ENCODE data around the gene NCOA3.
"Not testable (repeated sequence)": the region's sequence is repeated elsewhere in the genome, so short reads cannot be mapped to it uniquely, and the experiment has no call there.

Gene NCOA3

GRCh38 chr20:47501482-47502270 is at the start of gene NCOA3:
Gene NCOA3 (plus strand): TSS chr20:47501887. CDS start chr20:47622248, 120,361 bp downstream.
- DNase-seq (ENCODE audit: low read depth) = peak; percentile 99

DNA sequence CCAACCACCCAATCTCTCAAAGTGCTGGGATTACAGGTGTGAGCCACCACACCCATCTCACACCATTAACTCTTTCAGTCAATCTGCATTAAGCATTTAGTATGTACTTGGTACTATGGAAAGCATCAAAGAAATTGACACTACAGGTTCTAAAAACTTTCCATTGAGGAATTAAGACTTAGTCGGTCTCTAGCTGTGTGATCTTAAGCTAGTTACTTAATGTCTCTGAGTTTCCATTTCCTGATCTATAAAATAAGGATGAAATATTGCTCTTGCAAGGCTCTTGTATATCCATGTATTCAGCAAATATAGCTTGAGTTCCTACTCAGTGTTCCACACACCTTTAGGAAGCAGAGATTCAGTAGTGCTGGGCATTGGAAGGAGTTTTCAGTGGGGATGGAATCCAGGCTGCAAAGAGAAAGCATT is 48.9 kb upstream of the NCOA3 start:
- DNase-seq (ENCODE audit: low read depth) = no peak

DNA sequence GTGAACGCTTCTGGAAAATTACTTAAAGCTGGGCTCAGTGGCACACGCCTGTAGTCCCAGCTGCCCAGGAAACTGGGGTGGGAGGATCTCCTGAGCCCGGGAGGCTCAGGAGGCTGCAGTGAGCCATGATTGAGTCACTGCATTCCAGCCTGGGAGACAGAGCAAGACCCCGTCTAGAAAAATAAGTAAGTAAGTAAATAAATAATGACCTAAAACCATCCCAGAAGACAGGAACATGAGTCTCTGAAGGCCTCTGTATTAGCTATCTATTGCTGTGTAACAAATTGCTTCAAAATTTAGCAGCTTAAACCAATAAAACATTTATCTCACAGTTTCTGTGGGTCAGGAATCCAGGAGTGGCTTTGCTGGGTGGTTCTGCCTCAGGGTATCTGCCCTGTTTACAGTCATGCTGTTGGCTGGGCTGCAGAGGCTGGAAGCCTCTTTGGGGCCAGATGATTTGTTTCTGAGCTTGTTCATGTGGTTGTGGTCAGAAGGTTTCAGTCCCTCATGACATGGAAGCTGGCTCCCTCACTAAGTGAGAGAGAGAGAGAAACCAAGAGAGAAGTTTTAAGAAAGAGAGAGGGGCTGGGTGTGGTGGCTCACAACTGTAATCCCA is 48.4 kb upstream of the NCOA3 start:
- peak; percentile 100 for DNase-seq (ENCODE audit: low read depth)

GRCh38 chr20:47454298-47455132 is 47.2 kb upstream of the NCOA3 start:
- DNase-seq (ENCODE audit: low read depth) = no peak

DNA sequence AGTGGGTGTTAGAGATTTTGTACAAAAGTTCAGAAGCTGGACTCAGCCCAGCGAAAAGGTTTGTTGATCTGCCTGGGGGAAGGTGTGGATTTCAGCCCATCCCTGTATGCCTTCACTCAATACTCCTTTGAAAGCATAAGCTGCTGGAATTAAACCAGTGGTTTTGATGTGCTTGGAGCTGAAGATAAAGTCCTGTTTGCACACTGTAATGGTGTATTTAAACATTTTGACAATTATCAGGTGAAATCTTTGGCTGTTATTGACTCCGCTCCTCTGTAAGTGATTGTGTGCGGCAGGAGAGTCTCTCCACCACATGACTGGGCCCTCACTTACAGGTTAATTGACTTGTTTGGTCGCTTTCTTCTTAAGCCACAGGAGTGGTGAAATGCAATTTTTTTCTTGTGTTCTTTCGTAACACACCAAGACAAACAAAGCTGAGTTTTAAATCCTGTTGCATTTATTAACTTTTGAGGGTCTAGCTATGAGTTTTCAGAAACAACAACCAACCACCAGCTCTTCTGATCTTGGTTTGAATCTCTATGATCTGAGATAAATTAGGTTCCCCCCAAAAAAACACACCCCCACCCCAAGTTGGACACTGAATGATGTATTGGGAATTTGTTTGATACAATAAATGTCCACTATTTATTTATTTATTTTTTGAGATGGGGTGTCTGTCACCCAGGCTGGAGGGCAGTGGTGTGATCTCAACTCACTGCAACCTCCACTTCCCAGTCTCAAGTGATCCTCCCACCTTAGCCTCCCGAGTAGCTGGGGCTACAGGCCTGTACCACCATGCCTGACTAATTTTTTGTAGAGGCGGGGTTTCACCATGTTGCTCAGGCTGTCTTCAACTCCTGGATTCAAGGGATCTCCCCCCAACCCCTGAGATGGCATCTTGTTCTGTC is 46.3 kb upstream of the NCOA3 start:
- no peak for DNase-seq (ENCODE audit: low read depth)

DNA sequence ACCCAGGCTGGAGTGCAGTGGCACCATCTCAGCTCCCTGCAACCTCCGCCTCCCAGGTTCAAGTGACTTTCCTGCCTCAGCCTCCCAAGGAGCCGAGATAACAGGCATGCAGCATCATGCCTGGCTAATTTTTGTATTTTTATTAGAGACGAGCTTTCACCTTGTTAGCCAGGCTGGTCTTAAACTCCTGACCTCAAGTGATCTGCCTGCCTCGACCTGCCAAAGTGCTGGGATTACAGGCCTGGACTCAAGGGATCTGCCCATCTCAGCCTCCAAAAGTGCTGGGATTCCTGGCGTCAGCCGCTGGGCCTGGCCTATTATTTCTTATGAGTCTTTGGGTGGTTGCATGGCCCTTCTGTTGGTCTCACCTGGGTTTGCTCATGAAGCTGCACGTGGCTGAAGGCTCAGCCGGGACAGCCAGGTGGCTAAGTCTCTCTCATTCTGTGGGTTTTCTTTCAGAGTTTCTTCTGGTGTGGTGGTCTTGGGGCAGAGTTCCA is 45.6 kb upstream of the NCOA3 start:
- DNase-seq (ENCODE audit: low read depth) = no peak

- peak; percentile 100 for DNase-seq (ENCODE audit: low read depth)
Observed at GRCh38 chr20:47456952-47457724, 44.5 kb upstream of the NCOA3 start.

GRCh38 chr20:47458280-47459050 is 43.2 kb upstream of the NCOA3 start:
- DNase-seq (ENCODE audit: low read depth) = not testable (repeated sequence)

GRCh38 chr20:47459344-47460073 is 42.2 kb upstream of the NCOA3 start:
- DNase-seq (ENCODE audit: low read depth) = no peak

DNA sequence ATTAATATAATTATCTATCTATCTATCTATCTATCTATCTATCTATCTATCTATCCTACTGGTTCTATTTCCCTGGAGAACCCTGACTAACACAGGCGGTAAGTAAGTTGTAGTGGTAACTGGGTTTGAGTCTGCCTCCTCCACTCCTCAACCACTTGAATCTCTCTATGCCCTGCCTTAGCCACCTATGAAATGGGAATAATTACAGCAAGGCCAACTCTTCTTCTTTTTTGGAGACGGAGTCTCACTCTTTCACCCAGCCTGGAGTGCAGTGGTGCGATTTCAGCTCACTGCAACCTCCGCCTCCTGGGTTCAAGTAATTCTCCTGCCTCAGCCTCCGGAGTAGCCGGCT is 41.0 kb upstream of the NCOA3 start:
- not testable (repeated sequence) for DNase-seq (ENCODE audit: low read depth)

- no peak for DNase-seq (ENCODE audit: low read depth)
Observed at GRCh38 chr20:47461120-47461685, 40.5 kb upstream of the NCOA3 start.

DNA sequence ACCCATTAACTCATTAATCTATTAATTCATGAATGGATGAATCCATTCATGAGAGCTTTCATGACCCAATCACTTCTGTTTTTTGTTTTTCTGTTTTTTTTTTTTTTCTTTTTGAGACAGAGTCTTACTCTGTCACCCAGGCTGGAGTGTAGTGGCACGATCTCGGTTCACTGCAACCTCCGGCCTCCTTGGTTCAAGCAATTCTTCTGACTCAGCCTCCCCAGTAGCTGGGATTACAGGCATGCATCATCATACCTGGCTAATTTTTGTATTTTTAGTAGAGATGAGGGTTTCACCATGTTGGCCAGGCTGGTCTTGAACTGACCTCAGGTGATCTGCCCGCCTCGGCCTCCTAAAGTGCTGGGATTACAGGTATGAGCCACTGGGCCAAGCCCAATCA is 39.8 kb upstream of the NCOA3 start:
- not testable (repeated sequence) for DNase-seq (ENCODE audit: low read depth)

- DNase-seq (ENCODE audit: low read depth) = peak; percentile 100
Observed at GRCh38 chr20:47464380-47465101, 37.1 kb upstream of the NCOA3 start.

- DNase-seq (ENCODE audit: low read depth) = no peak
Observed at GRCh38 chr20:47465335-47466090, 36.2 kb upstream of the NCOA3 start.

DNA sequence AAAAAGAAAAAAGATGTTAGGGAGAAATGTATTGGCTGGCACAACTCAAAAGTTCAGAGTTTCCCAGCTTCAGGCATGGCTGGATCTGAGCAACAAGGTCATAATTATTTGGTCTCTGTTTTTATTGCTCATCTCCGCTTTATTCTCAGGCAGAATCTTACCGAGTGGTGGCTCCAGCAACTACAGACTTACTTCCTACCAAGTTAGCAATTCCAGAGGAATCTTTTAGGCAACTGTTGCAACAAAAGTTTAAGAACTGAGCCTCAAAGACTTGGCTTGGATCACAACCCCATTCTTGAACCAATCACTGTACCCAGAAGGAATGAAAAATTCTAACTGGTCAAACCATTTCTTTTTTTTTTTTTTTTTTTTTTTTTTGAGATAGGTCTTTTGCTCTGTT is 35.5 kb upstream of the NCOA3 start:
- DNase-seq (ENCODE audit: low read depth) = no peak

- no peak for DNase-seq (ENCODE audit: low read depth)
Observed at GRCh38 chr20:47466704-47467459, 34.8 kb upstream of the NCOA3 start.
